NCI-H187 (cell line): ENCODE results near the gene COMMD9.

Experiments
- DNase-seq, 2 experiments: peaks; one replicate each; lab custom pipeline; 2025; lab: John Stamatoyannopoulos, UW

Gene COMMD9

DNA sequence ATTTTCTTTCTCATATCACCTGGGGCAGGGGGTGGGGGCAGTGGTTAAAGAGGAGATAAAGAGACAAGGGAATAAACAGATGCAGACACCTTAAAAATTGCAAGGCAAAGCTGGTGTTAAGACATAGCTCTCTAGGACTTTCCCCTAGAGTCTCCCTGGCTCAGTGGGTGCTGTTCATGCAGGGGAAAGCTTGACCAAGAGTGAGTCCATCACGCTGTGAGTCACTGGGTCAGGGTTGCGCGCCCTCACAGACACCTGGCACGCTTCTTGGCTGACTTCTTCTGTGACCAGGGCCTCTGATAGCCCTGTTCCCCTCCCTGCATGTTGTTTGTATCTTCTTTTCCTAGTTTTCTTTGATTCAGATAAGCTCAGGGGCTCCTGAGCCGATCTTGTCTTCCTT, 31.9 kb downstream of the COMMD9 start:
- DNase-seq = no peak

- DNase-seq = no peak
These were observed 34.5 kb downstream of the COMMD9 start for GRCh38 chr11:36254713-36255112.

- DNase-seq = no peak
These were observed 36.0 kb downstream of the COMMD9 start for GRCh38 chr11:36253238-36253637.

DNA sequence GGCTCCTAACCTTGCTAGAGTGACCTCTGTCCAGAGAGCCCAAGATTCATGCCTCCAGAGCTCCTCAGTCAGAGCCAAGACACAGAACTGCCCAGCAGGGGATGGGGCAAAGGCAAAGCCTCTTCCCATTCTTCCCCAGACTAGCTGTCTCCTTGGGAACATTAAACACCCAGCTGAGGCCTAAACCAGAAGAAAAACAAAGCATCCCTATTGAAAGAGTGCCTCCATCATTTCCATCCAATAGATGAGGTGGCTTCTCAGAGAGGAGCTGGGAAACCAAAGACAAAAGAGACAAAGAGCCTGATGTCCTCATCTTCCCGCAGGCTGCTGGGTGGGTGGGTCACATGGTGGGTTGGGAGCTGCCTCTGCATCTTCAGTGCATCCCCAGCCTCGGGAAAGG, 37.4 kb downstream of the COMMD9 start:
- no peak for DNase-seq

DNA sequence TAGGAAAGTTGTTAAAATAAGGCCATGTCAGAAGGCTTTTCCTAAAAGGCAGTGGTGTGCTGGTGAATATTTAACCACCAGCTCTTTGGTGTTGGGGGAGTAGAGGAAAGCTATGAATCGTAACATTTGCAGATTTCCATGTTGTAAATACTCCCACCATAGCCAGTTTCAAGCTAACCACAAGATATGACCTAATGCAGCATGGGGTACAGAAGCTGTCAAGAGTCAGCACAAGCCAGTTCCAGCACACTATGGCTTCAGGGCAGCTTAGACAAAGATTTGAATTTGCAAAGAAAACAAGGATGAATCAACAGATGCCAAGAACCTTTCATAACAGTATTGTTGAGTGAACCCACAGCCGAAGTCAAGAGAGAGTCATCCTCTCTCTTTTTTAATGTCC, 40.0 kb downstream of the COMMD9 start:
- DNase-seq = no peak

DNA sequence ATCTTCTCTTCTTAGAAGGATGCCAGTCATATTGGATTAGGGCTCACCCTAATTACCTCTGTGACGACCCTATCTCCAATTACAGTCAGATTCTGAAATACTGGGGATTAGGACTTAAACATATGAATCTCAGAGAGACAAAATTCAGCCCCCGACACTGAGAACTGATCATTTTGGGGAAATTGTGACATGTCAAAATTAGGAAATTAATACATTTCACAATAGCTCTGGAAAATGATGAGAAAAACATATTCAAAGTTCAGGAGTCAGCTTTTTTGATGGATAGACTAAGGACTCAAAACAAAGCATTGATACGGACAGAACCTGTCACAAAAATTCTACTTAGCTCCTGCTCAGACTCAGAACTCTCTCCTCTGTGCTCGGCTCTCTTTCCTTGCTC, 40.8 kb downstream of the COMMD9 start:
- DNase-seq = no peak

- DNase-seq = no peak
These were observed 41.7 kb downstream of the COMMD9 start for GRCh38 chr11:36247493-36247892.

GRCh38 chr11:36243641-36244040, 45.6 kb downstream of the COMMD9 start:
- no peak for DNase-seq

- no peak for DNase-seq
These were observed 47.7 kb downstream of the COMMD9 start for GRCh38 chr11:36241497-36241896.

DNA sequence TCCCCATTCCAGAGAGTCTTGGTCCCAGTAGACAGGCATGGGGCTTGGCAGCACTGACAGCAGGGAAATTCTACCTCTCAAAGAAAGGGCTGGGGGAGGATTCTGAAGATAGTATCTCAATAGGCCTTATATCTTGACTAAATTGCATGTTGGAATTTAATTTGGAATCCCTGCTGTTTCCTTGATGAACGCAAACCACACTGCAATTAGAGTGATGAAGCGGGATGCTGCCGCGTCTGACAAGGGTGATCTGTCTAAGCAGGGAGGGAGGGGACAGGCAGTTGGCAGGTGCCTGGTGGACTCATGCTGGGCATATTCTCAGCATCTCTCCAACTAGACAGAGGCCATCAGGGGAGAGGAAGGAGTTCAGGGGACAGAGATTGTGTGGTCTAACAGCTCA, 48.4 kb downstream of the COMMD9 start:
- DNase-seq = no peak

DNA sequence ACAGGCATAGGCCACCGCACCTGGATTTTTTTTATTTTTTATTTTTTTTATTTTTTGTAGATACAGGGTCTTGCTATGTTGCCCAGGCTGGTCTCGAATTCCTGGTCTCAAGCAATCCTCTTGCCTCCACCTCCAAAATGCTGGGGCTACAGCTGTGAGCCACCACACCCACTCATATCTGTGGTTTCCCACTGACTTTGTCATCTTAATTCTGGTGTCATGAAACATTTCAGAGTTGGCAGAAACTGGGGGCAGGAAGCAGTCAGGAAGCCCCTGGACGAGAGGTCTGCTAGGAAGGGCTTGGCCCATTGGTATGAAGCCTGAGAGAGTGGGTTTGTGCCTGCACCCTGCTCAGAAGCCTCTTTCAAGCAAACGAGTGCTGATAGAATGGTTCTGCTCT, 49.1 kb downstream of the COMMD9 start:
- DNase-seq = no peak

GRCh38 chr11:36239636-36240035, 49.6 kb downstream of the COMMD9 start:
- no peak for DNase-seq

DNA sequence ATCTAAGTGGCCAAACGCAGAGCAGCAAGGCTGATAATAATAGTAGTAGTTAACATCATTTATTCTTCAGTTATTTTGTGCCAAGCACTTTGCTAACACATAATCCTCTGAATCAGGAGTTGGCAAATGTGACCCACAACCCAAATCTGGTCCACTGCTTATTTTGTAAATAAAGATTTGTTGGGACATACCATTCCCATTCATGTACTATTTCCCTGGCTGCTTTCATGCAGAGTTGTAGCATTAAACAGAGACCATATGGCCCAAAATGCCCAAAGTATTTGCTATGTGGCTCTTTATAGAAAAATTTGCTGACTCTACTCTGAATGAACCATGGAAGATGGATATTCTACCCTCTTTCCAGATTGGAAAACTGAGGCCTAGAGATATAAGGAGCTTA, 50.3 kb downstream of the COMMD9 start:
- DNase-seq = no peak

GRCh38 chr11:36238036-36238631, 51.1 kb downstream of the COMMD9 start:
- DNase-seq = no peak

- DNase-seq = no peak
These were observed 51.8 kb downstream of the COMMD9 start for GRCh38 chr11:36237391-36237790.

DNA sequence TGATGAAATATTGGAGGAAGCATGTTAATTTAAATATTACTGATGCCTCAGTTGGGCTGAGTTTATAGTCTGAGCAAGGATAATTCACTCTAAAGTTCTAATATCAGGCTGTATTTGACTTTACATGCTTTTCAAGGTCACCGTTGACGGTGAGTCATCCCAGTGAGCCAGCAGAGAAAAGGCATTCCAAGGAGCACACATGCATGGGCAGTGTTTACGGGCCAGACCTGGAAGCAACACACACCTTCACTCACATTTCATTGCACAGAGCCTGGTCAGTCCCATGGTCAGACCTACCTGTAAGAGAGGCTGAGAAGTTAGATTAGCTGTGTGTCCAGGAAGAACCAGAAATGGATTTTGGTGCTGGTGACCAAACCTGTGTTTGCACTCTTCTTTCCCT, 53.5 kb downstream of the COMMD9 start:
- DNase-seq = no peak

- no peak for DNase-seq
These were observed 54.4 kb downstream of the COMMD9 start for GRCh38 chr11:36234825-36235224.

DNA sequence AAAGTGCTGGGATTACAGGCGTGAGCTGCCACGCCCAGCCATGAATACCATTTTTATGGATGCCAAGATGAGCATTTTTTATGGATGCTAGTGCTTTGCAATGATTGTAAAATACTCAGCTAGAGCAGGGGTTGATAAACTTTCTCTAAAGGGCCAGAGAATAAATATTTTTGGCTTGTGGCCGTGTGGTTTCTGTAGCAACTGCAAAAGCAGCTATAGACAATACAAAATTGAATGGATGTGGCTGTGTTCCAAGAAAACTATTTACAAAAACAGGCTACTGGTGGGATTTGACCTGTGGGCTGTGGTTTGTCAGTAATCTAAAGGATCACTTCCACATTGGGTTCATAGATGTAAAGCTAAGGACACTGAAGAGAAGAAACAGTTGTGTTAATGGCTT, 56.0 kb downstream of the COMMD9 start:
- DNase-seq = no peak

GRCh38 chr11:36230779-36231699, 58.2 kb downstream of the COMMD9 start:
- no peak for DNase-seq

- no peak for DNase-seq
These were observed 60.0 kb downstream of the COMMD9 start for GRCh38 chr11:36229091-36229705.

GRCh38 chr11:36228689-36229088, 60.5 kb downstream of the COMMD9 start:
- DNase-seq = no peak

DNA sequence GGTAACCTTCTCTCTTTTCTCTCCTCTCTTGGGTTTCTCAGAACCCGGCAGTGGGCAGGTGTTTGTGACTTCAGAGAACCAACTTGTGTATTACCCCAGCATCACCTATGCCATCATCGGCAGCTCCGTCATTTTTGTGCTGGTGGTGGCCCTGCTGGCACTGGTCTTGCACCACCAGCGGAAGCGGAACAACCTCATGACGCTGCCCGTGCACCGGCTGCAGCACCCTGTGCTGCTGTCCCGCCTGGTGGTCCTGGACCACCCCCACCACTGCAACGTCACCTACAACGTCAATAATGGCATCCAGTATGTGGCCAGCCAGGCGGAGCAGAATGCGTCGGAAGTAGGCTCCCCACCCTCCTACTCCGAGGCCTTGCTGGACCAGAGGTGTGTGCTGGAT, 62.2 kb downstream of the COMMD9 start:
- DNase-seq = no peak

DNA sequence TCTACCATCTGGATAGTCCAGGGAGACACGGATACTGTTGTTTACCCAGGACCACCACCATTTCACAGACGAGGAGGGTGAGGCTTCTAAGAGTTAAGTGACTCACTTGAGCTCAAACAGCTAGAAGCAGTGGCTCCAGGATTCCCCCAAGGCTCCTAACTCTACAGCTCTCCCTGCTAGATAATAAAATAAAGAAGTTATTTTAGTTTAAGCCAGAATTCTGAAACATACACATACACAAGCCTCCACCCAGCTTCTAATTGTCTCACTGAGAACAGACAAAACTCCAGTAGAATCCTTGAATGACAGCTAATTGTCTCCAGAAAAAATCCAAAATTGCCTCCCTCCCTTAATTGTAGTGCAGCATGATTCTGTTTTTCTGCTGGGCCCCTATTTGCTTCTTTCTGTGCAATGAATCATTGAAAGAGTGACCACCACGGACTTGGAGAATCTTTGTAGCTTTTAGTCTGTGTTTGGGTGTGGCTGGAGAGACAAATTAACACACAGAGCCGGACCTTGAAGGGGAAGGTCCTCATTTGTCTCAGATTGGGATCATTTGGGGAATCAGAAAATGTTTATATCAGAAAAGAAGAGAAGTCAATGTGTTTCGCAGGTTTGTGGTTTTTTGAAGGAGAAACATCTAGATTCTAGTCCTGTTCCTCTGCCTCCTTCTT, 64.9 kb downstream of the COMMD9 start:
- no peak for DNase-seq
